HCT116 (cell line): ENCODE results near the gene SMIM20. TPM values are rescaled to one million over a fixed set of nuclear protein-coding genes. Genes with fewer than 3 reads are reported as not detected.

ENCODE experiments used
- ATAC-seq: fragments of 200-7000 bp; cut with Tn5 transposase; 2 replicates; pipeline ENCODE4 v1.9.1; 2020; ENCODE audit warnings: mild to moderate bottlenecking, moderate library complexity
- BruUV-seq: library from RNA; stranded (reverse); fragments of 400-500 nt; replicated peaks from 2 replicates; lab custom pipeline; 2021; lab: Mats Ljungman, UMichigan
- CTCF ChIA-PET: fragments of 300-600 bp; sonication (Branson Sonifier 250); formaldehyde crosslinking; loops from one replicate; lab custom pipeline; 2021; ENCODE audit warnings: antibody characterized with exemption; lab: Charles Lee
- POLR2A ChIA-PET: fragments of 300-600, 350-600 bp; sonication (Branson Sonifier 250); formaldehyde crosslinking; loops from one replicate; lab custom pipeline; 2021; ENCODE audit warnings: antibody characterized with exemption; lab: Charles Lee
- RAD21 ChIA-PET, 2 experiments: fragments of 300-600 bp; sonication (Branson Sonifier 250); formaldehyde crosslinking; loops; one replicate each; lab custom pipeline; 2023; ENCODE audit warnings: low total read pairs in 2 of 2; ENCODE audit not compliant: uncharacterized antibody in 2 of 2, unreplicated experiment in 2 of 2, low non-redundant PET in 1 of 2; lab: Charles Lee
- DNase-seq: peaks from one replicate; pipeline ENCODE4 v3.0.0-alpha.2; 2010; ENCODE audit warnings: low read depth, low spot score
- H2AFZ ChIP-seq: fragments of 200-600 bp; shearing (Covaris generic), sonication (generic); 2 replicates; pipeline ENCODE4 v1.6.1; 2017; ENCODE audit warnings: low read depth, mixed run types, mixed read lengths, antibody characterized with exemption, low read length; ENCODE audit not compliant: poor library complexity, severe bottlenecking
- H3K27ac ChIP-seq: 2 replicates; pipeline ENCODE4 v1.5.1; 2012; ENCODE audit warnings: low read depth, low read length
- H3K27me3 ChIP-seq: fragments of 200-600 bp; sonication (generic); 2 replicates; pipeline ENCODE4 v1.6.1; 2016; ENCODE audit warnings: mixed run types, low read length, mixed read lengths; ENCODE audit not compliant: insufficient read depth
- H3K36me3 ChIP-seq, 2 experiments: fragments of 200-500 bp in 1 of 2; fragments of 200-600 bp in 1 of 2; sonication (Bioruptor generic) in 1 of 2; sonication (generic) in 1 of 2; 2 replicates each; pipeline versions ENCODE4 v1.5.1 to v1.6.1; 2014 to 2016; ENCODE audit warnings: low read length in 2 of 2, inconsistent platforms in 1 of 2, mixed read lengths in 1 of 2, mixed run types in 1 of 2; ENCODE audit not compliant: insufficient read depth in 2 of 2, control insufficient read depth in 1 of 2
- H3K4me1 ChIP-seq, 2 experiments: fragments of 200-600 bp in 1 of 2; sonication (generic) in 1 of 2; 2 replicates each; pipeline versions ENCODE4 v1.5.1 to v1.6.1; 2012 to 2017; ENCODE audit warnings: low read length in 2 of 2, inconsistent platforms in 1 of 2, mild to moderate bottlenecking in 1 of 2, mixed read lengths in 1 of 2, mixed run types in 1 of 2, moderate library complexity in 1 of 2; ENCODE audit not compliant: insufficient read depth in 2 of 2, control insufficient read depth in 1 of 2
- H3K4me2 ChIP-seq: fragments of 200-600 bp; sonication (generic); 2 replicates; pipeline ENCODE4 v1.6.1; 2017; ENCODE audit warnings: mixed run types, low read length, mixed read lengths
- H3K4me3 ChIP-seq, 2 experiments: fragments of 200-600 bp in 1 of 2; sonication (generic) in 1 of 2; replicated peaks in 1 of 2; 2 replicates each; pipeline ENCODE4 v1.5.1; 2011 to 2016; ENCODE audit warnings: low read length in 2 of 2, control low read depth in 1 of 2, low read depth in 1 of 2, mild to moderate bottlenecking in 1 of 2, mixed read lengths in 1 of 2, mixed run types in 1 of 2
- H3K79me2 ChIP-seq: fragments of 200-600 bp; sonication (generic); 2 replicates; pipeline ENCODE4 v1.6.1; 2017; ENCODE audit warnings: mild to moderate bottlenecking, mixed run types, low read length, moderate library complexity, mixed read lengths; ENCODE audit not compliant: insufficient read depth
- H3K9ac ChIP-seq: fragments of 200-600 bp; sonication (generic); 2 replicates; pipeline ENCODE4 v1.6.1; 2016; ENCODE audit warnings: low read length, mixed read lengths
- H3K9me2 ChIP-seq: fragments of 200-600 bp; sonication (generic), shearing (Covaris generic); 2 replicates; pipeline ENCODE4 v1.6.1; 2017; ENCODE audit warnings: mixed run types, mild to moderate bottlenecking, moderate library complexity; ENCODE audit not compliant: insufficient read depth
- H3K9me3 ChIP-seq, 2 experiments: fragments of 200-500 bp in 1 of 2; fragments of 200-600 bp in 1 of 2; sonication (Bioruptor generic) in 1 of 2; sonication (generic) in 1 of 2; 2 replicates each; pipeline ENCODE4 v1.6.1; 2014 to 2017; ENCODE audit warnings: low read length in 2 of 2, mixed read lengths in 2 of 2, inconsistent platforms in 1 of 2, low read depth in 1 of 2, mild to moderate bottlenecking in 1 of 2, mixed run types in 1 of 2, moderate library complexity in 1 of 2; ENCODE audit not compliant: control insufficient read depth in 1 of 2, insufficient read depth in 1 of 2
- H4K20me1 ChIP-seq: fragments of 200-600 bp; sonication (generic), shearing (Covaris generic); 2 replicates; pipeline ENCODE4 v1.6.1; 2017; ENCODE audit warnings: mixed run types, mild to moderate bottlenecking, moderate library complexity; ENCODE audit not compliant: insufficient read depth
- CBX3 ChIP-seq: IDR thresholded peaks from 2 replicates; pipeline ENCODE4 v1.6.1; 2012; ENCODE audit warnings: low read depth
- SP1 ChIP-seq: IDR thresholded peaks from 2 replicates; pipeline ENCODE4 v1.6.1; 2012; ENCODE audit warnings: low read depth
- ZFX ChIP-seq: fragments of 450-650 bp; IDR thresholded peaks from 2 replicates; pipeline ENCODE4 v1.6.1; 2017
- intact Hi-C: fragments of 100-400 bp; cut with micrococcal nuclease; formaldehyde crosslinking; loops from 2 replicates; pipeline ENCODE4 v1.10.0; 2022
- total RNA-seq: library from RNA; stranded (reverse); gene quantifications from one replicate; pipeline ENCODE4 v1.2.1, GENCODE V29; 2021; ENCODE audit not compliant: unreplicated experiment
- TF ChIP-seq, protein P1 (sequence below): IDR thresholded peaks from 2 replicates; pipeline ENCODE4 v1.6.1; 2012; ENCODE audit warnings: low read depth
- TF ChIP-seq, protein P2 (sequence below): IDR thresholded peaks from 2 replicates; pipeline ENCODE4 v1.6.1; 2011; ENCODE audit warnings: mild to moderate bottlenecking, low read length, moderate library complexity; ENCODE audit not compliant: insufficient replicate concordance; ENCODE audit errors: extremely low read depth
- TF ChIP-seq, protein P3 (sequence below): IDR thresholded peaks from 2 replicates; pipeline ENCODE4 v1.6.1; 2012

SMIM20 gene
- total RNA-seq, 1 experiment from 2014 or later, result 36.9 TPM

DNA sequence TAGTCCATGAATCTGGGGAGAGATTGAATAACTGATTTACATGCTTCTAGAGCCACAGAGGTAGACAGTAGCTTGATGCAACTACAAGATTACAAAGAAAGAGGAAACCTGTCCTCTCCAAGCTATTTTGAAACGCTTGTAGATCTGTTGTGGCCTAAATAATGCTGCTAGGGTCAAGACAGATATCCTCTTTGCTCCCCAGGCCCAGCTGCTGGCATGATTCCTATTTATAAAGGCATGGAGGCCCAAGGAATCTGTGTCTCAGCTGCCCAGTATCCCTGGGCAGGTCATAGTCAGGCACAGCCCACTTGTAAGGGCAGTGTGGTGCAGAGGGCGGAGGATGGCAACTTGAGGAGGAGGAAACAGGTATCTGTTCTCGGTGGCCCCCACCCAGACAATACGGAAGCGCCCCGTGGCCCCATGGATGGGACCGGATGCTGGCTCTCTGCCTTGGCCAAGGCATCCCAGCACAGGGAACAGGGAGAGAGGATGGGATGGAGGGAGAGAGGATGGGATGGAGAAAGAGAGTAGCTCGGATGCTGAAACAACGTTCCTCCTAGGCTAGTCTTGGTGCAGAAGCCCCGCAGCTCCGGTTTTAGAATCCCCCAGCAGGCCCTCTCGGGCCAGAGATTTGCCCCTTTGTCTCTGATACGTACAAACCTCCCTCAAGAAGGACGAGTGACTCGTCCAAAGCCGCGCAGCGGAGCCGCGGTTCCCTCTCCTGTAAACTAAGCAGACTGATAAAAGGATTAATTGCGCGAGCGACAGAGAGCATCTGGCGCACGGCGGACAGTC lies 767 bp upstream of the SMIM20 start:
- no peaks in the 10 kb centered on the region for H3K36me3 ChIP-seq
- peak overlapping the region; percentile 61 to 93 for H3K4me3 ChIP-seq
- DNase-seq (no peak), ATAC-seq (no peak; the same call in 1 of the 2 replicates)
- H3K4me1 ChIP-seq, result peaks cover 10 to 34% of the 10 kb centered on the region in 2 experiments; a peak in 3 of 4 replicates
- intact Hi-C loops, result no loop called here
- H4K20me1 ChIP-seq, result no peaks in the 10 kb centered on the region
- peak overlapping the region; percentile 92 for H3K4me2 ChIP-seq
- no peaks in the 10 kb centered on the region for H3K27me3 ChIP-seq
- RAD21 ChIA-PET, result interaction anchor here in 1 of 2 experiments (0.6 kb wide), 1 partner anchor 665 kb away, joined by 3 read pairs; no protein-coding TSS in a partner anchor
- no peaks in the 10 kb centered on the region for H3K9me2 ChIP-seq
- H3K27ac ChIP-seq, result peak overlapping the region; percentile 37; the same call in 1 of the 2 replicates
- TSS peak; percentile 92 for BruUV-seq
- H3K9me3 ChIP-seq, result no peaks in the 10 kb centered on the region
- CTCF ChIA-PET, result interaction anchor here (1.6 kb wide), 1 partner anchor 12 kb away, joined by 5 read pairs; no protein-coding TSS in a partner anchor
- H2AFZ ChIP-seq, result peak overlapping the region; percentile 80
- peak overlapping the region; percentile 80 for H3K9ac ChIP-seq
- peaks cover 32% of the 10 kb centered on the region for H3K79me2 ChIP-seq
- POLR2A ChIA-PET, result no interaction called here
- TF ChIP-seq, protein P1, sequence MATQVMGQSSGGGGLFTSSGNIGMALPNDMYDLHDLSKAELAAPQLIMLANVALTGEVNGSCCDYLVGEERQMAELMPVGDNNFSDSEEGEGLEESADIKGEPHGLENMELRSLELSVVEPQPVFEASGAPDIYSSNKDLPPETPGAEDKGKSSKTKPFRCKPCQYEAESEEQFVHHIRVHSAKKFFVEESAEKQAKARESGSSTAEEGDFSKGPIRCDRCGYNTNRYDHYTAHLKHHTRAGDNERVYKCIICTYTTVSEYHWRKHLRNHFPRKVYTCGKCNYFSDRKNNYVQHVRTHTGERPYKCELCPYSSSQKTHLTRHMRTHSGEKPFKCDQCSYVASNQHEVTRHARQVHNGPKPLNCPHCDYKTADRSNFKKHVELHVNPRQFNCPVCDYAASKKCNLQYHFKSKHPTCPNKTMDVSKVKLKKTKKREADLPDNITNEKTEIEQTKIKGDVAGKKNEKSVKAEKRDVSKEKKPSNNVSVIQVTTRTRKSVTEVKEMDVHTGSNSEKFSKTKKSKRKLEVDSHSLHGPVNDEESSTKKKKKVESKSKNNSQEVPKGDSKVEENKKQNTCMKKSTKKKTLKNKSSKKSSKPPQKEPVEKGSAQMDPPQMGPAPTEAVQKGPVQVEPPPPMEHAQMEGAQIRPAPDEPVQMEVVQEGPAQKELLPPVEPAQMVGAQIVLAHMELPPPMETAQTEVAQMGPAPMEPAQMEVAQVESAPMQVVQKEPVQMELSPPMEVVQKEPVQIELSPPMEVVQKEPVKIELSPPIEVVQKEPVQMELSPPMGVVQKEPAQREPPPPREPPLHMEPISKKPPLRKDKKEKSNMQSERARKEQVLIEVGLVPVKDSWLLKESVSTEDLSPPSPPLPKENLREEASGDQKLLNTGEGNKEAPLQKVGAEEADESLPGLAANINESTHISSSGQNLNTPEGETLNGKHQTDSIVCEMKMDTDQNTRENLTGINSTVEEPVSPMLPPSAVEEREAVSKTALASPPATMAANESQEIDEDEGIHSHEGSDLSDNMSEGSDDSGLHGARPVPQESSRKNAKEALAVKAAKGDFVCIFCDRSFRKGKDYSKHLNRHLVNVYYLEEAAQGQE, result no peak
- TF ChIP-seq, protein P2, sequence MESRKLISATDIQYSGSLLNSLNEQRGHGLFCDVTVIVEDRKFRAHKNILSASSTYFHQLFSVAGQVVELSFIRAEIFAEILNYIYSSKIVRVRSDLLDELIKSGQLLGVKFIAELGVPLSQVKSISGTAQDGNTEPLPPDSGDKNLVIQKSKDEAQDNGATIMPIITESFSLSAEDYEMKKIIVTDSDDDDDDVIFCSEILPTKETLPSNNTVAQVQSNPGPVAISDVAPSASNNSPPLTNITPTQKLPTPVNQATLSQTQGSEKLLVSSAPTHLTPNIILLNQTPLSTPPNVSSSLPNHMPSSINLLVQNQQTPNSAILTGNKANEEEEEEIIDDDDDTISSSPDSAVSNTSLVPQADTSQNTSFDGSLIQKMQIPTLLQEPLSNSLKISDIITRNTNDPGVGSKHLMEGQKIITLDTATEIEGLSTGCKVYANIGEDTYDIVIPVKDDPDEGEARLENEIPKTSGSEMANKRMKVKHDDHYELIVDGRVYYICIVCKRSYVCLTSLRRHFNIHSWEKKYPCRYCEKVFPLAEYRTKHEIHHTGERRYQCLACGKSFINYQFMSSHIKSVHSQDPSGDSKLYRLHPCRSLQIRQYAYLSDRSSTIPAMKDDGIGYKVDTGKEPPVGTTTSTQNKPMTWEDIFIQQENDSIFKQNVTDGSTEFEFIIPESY, result no peak
- TF ChIP-seq ZFX (no peak), SP1 (no peak), CBX3 (no peak)
- TF ChIP-seq, protein P3, sequence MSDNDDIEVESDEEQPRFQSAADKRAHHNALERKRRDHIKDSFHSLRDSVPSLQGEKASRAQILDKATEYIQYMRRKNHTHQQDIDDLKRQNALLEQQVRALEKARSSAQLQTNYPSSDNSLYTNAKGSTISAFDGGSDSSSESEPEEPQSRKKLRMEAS, result no peak
